Epithelial cell of esophagus (primary cell): ENCODE data around the gene WDR81.
A peak's percentile ranks its signal among the peaks of the same experiment; 100 is the strongest.

ENCODE experiments used
- DNase-seq: peaks from one replicate; pipeline ENCODE4 v3.0.0; 2010; ENCODE audit warnings: low read depth
- H3K4me3 ChIP-seq: 2 replicates; pipeline ENCODE4 v1.5.1; 2011; ENCODE audit warnings: mild to moderate bottlenecking, low read length, control low read depth
- CTCF ChIP-seq: IDR thresholded peaks from 2 replicates; pipeline ENCODE4 v1.5.1; 2011; ENCODE audit warnings: low read depth, mild to moderate bottlenecking, low read length, control low read depth, inconsistent platforms; ENCODE audit not compliant: insufficient read depth; ENCODE audit errors: missing control alignments

The WDR81 gene

GRCh38 chr17:1727258-1727789 is 2.8 kb downstream of the WDR81 start:
- no peak for TF ChIP-seq CTCF
- no peak overlapping the region for H3K4me3 ChIP-seq
- DNase-seq: no peak

GRCh38 chr17:1727876-1728630 is 3.5 kb downstream of the WDR81 start:
- no peak overlapping the region for H3K4me3 ChIP-seq
- DNase-seq: no peak
- no peak for TF ChIP-seq CTCF

- no peak for TF ChIP-seq CTCF
- no peak for DNase-seq
- no peak overlapping the region for H3K4me3 ChIP-seq
These were observed 5.4 kb downstream of the WDR81 start for GRCh38 chr17:1729966-1730325.

DNA sequence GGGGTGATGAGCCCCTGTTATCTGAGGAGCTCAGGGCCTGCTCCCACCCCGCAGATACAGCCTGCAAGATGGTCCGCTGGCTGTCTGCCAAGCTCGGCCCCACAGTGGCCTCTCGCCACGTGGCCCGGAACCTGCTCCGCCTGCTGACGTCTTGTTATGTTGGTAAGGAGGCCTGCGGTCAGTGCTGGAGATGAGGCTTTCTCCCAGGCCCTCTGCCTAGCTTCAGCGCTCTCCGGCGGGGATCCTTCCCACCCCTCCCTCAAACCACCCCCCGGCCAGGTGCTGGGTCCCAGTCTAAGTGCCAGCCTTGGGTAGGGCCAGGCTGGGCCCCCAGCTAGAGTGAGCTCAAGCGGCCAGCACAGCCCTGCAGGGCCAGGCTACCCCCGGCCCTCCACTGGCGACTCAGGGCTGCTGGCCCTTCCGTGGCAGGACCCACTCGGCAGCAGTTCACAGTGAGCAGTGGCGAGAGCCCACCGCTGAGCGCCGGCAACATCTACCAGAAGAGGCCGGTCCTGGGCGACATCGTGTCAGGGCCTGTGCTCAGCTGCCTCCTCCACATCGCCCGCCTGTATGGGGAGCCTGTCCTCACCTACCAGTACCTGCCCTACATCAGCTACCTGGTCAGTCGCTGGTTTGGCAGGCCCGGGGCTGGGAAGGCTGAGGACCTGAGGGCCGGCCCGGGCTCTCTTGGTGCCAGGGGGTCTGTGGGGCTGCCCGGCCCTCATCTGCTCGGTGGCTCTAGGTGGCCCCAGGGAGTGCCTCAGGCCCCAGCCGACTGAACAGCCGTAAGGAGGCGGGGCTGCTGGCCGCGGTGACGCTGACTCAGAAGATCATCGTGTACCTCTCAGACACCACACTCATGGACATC is 6.1 kb downstream of the WDR81 start:
- no peak for TF ChIP-seq CTCF
- DNase-seq: peak; percentile 67
- H3K4me3 ChIP-seq: no peak overlapping the region

GRCh38 chr17:1731194-1731506 is 6.6 kb downstream of the WDR81 start:
- no peak for DNase-seq
- H3K4me3 ChIP-seq: no peak overlapping the region
- TF ChIP-seq CTCF: no peak

DNA sequence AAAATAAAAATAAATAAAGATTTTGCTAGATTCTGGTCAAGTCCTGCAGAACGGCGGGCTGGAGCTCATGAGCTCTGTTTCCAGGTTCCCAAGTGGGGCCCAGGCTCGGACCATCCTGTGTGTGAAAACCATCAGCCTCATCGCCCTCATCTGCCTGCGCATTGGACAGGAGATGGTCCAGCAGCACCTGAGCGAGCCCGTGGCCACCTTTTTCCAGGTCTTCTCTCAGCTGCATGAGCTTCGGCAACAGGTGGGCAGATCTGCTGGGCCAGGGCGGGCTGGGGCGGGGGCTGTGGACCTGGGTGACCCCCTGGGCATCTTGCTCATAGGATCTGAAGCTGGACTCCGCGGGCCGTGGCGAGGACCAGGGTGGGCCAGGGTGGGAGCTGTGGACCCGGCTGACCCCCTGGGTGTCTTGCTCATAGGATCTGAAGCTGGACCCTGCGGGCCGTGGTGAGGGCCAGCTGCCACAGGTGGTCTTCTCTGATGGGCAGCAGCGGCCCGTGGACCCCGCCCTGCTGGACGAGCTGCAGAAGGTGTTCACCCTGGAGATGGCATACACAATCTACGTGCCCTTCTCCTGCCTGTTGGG is 7.8 kb downstream of the WDR81 start:
- no peak overlapping the region for H3K4me3 ChIP-seq

More for the DNA sequence above, 7.8 kb downstream of the WDR81 start:
- DNase-seq: no peak
- TF ChIP-seq CTCF: no peak
